KBM-7 (cell line): ENCODE measurements around the gene TNFSF9.
"Not testable (repeated sequence)": the region's sequence is repeated elsewhere in the genome, so short reads cannot be mapped to it uniquely, and the experiment has no call there.

Experiments used
- DNase-seq: peaks from one replicate; pipeline ENCODE4 v3.0.0-alpha.2; 2015
- in situ Hi-C: fragments of 300-500 bp; cut with MboI; formaldehyde crosslinking; loops from 2 replicates; pipeline ENCODE4 v1.14.3; 2020; ENCODE audit warnings: low sequenced_read_pairs, low pct_unique_long_range_greater_than_20kb, mixed read lengths

The TNFSF9 gene

DNA sequence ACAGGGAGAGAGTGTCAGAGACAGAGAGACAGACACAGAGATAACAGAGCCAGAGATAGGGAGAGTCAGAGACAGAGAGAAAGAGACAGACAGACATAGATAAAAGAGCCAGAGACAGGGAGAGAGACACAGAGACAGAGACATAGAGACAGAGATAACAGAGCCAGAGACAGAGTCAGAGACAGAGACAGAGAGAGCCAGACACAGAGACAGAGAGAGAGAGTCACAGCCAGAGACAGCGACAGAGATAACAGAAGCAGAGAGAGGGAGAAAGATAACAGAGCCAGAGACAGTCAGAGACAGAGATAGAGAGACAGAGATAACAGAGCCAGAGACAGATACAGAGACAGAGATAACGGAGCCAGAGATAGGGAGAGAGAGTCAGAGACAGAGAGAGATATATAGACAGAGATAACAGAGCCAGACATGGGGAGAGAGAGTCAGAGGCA is 865 bp upstream of the TNFSF9 start:
- in situ Hi-C loops = no loop called here
- DNase-seq = no peak

GRCh38 chr19:6531163-6531955 is 533 bp downstream of the TNFSF9 start:
- in situ Hi-C loops = no loop called here
- DNase-seq = no peak

DNA sequence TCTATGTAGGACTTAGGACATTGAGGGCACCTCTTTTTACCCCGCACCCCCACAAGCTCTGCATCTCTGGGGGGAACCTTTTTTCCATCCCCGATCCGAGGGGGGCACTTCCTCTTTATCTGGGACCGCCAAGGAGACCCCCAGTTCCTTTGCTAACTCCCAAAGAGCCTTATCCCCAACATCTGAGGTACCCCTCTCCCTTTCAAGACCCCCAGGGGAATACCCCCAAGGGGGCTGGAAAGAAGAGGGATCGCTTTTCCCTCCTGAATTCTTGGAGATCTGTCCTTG is 1.1 kb downstream of the TNFSF9 start:
- in situ Hi-C loops = no loop called here
- no peak for DNase-seq

- in situ Hi-C loops = no loop called here
- peak; percentile 72 for DNase-seq
Observed at GRCh38 chr19:6532244-6532999, 1.6 kb downstream of the TNFSF9 start.

GRCh38 chr19:6533000-6533328 is 2.1 kb downstream of the TNFSF9 start:
- no peak for DNase-seq
- in situ Hi-C loops = no loop called here

DNA sequence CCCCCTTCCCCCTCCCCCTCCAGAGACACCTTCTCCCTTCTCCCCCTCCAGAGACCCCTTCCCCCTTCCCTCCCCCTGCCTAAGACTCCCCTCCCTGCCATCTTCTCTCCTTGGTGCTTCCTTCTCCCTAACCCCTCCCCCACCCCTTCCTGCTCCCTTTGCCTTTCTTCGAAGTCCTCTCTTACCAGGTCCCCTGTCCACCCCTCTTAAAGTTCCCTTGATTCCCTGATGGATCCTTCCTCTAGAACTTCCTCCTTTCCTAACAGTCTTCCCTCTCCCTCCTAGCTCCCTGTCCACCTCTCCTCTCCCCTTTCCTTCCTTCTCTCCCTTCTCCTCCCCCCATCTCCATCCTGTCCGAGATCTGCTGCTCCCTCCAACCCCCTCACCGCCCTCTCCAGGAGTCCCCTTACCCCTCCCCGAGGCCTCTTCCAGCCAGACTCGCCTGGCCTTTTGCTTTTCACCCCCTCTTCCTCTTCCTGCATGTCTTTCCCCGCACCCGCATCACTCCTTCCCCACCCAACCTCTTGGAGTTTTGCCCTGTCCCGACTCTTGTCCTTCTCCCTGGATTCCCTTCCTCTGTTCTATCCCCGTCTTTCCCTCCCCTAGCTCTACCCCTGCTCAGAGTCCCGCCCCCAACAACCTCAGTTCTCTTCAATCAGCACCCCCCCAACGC is 3.1 kb downstream of the TNFSF9 start:
- in situ Hi-C loops = no loop called here
- DNase-seq = no peak

DNA sequence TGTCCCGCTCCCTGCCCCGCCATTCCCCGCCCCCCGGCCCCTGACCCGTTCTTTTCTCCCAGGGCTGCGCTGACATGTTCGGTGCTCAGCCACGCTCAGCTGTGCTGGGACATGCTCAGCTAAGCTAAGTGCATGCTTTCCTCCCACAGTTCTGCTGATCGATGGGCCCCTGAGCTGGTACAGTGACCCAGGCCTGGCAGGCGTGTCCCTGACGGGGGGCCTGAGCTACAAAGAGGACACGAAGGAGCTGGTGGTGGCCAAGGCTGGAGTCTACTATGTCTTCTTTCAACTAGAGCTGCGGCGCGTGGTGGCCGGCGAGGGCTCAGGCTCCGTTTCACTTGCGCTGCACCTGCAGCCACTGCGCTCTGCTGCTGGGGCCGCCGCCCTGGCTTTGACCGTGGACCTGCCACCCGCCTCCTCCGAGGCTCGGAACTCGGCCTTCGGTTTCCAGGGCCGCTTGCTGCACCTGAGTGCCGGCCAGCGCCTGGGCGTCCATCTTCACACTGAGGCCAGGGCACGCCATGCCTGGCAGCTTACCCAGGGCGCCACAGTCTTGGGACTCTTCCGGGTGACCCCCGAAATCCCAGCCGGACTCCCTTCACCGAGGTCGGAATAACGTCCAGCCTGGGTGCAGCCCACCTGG is 3.7 kb downstream of the TNFSF9 start:
- DNase-seq = no peak
- in situ Hi-C loops = no loop called here

GRCh38 chr19:6535558-6536137 is 4.8 kb downstream of the TNFSF9 start:
- in situ Hi-C loops = no loop called here
- no peak for DNase-seq

GRCh38 chr19:6539514-6539913 is 8.7 kb downstream of the TNFSF9 start:
- no peak for DNase-seq

GRCh38 chr19:6540918-6541689 is 10.3 kb downstream of the TNFSF9 start:
- DNase-seq = no peak

More at GRCh38 chr19:6539514-6539913, 8.7 kb downstream of the TNFSF9 start:
- in situ Hi-C loops = no loop called here

GRCh38 chr19:6543866-6544347 is 13.1 kb downstream of the TNFSF9 start:
- in situ Hi-C loops = no loop called here
- no peak for DNase-seq

More at GRCh38 chr19:6540918-6541689, 10.3 kb downstream of the TNFSF9 start:
- in situ Hi-C loops = no loop called here

DNA sequence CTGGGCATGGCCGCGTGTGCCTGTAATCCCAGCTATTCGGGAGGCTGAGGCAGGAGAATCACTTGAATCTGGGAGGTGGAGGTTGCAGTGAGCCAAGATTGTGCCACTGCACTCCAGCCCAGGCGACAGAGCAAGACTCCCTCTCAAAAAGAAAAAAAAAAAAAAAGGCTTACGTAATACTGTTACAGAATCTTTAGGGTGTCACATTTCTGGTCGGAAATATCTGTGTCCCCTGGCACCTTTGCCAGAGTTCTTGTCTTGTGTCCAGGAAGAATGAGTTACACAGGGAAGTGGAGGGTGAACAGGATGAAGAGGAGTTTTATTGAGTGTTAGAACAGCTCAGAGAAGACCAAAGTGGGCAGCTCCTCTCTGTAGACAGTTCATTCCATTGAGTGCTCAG is 19.9 kb downstream of the TNFSF9 start:
- DNase-seq, in situ Hi-C loops: not testable (repeated sequence)

DNA sequence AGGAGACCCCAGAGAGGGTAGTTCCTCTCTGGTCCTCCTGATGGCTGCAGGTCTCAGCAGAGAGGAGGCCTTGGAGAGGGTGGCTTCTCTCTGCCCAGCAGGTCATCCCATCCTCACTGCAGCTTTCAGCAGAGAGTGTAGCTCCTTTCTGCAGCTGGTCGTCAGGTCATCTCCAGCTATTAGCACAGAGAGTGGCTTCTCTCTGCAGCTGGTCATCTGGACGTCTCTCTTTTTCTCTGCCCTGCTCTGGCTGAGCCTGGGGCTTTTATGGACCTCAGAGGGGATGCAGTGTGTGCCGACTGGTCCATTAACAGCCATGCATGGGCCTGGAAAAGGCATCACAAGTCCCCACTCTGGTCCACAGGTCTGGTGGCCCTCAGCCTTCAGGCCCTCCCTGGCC is 20.3 kb downstream of the TNFSF9 start:
- in situ Hi-C loops = no loop called here
- DNase-seq = no peak

DNA sequence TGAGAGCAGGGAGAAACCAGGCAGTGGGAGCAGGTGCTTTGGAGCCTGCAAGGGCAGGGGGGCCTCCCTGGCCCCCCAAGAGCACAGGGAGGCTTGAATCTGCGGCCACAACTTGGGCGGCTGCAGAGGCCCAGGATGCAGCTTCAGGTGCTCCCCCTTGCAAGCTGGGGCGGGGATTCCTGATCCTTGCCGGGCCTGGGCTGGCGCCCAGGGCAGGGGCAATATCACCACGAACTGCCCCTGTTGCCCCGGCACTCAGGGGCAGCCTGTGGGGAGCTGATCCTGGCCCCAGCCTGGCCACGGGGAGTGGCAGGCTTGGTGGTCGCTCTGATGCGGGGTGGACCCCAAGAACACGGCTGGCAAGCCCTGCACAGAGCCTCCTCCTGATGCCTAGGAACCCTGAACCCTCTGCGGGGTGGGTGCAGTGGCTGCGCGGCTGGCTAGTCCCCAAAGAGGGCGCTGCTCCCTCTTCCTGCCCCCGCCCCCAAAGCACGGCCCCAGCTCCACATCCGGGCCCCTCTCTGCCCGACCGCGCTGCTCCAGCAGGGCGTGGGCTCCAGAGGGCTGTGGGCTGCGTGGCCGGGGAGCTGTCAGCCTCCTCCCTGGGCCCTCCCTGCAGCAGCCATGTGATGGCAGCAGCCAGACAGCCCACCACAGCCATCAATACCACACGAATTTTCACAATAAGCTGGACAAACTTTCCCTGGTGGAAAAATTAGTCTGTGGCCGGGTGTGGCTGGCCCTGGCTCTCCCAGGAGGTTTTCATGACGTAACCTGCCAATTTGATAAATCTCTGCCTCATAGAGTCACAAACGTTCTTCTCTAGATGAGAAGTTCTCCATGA is 21.0 kb downstream of the TNFSF9 start:
- peak; percentile 83 for DNase-seq
- in situ Hi-C loops = no loop called here

- in situ Hi-C loops = no loop called here
- no peak for DNase-seq
Observed at GRCh38 chr19:6556043-6556449, 25.2 kb downstream of the TNFSF9 start.

GRCh38 chr19:6556480-6557195 is 25.8 kb downstream of the TNFSF9 start:
- in situ Hi-C loops = no loop called here
- DNase-seq = no peak

DNA sequence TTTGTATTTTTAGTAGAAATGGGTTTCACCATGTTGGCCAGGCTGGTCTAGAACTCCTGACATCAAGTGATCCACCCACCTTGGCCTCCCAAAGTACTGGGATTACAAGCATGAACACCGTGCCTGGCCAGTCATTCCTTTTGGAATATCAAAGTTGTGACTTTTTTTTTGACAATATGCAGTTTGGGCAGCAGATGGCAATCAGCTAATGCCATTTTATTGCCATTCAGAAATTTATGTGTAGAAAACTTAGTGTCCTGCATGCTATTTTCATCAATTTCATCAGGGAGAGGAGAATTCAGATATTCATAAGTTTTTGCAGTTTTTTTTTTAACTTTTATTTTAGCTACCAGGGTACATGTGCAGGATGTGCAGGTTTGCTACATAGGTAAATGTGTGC is 31.6 kb downstream of the TNFSF9 start:
- in situ Hi-C loops, DNase-seq: not testable (repeated sequence)
